D721Med (cell line): ENCODE data around the gene DRP2.

Source experiments
- DNase-seq: peaks from one replicate; pipeline ENCODE4 v3.0.0; 2011; ENCODE audit warnings: low spot score; ENCODE audit not compliant: insufficient read length
- FAIRE-seq: peaks from 2 replicates; lab custom pipeline; 2011; peaks lifted over from hg19 to GRCh38; lab: Jason Lieb, UNC
- CTCF ChIP-seq: IDR thresholded peaks from 2 replicates; pipeline ENCODE4 v1.5.1; 2012; ENCODE audit warnings: mild to moderate bottlenecking, control low read depth; ENCODE audit not compliant: insufficient read depth; ENCODE audit errors: missing control alignments

The DRP2 gene

GRCh38 chrX:101303790-101304189 is 84.2 kb downstream of the DRP2 start:
- TF ChIP-seq CTCF: no peak

More at GRCh38 chrX:101303790-101304189, 84.2 kb downstream of the DRP2 start:
- FAIRE-seq (no peak), DNase-seq (no peak)
